Cortex of kidney (tissue), 1 donor: ENCODE results near the gene GDF7.

ENCODE experiments used
- DNase-seq: peaks from one replicate; lab custom pipeline; 2025; lab: John Stamatoyannopoulos, UW

Gene GDF7

DNA sequence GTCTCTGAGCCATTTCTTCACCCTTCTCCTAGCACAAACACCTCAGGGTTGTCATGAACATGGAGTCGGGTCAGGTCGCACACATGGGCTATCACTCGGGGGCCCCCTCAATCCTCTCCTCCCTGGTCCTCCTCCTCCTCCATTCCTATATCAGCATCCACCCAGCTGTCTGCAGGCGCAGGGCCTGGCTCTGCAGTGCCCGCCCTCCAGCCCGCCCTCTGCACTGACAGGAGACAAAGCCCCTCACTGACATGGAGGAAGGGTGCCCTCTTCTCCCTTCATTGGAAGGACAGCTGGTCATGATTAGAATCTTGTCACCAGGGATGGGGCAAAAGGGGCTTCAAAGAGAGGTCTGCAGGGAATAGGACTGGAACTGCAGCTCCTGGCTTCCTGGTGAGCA is 37.8 kb upstream of the GDF7 start:
- no peak for DNase-seq

DNA sequence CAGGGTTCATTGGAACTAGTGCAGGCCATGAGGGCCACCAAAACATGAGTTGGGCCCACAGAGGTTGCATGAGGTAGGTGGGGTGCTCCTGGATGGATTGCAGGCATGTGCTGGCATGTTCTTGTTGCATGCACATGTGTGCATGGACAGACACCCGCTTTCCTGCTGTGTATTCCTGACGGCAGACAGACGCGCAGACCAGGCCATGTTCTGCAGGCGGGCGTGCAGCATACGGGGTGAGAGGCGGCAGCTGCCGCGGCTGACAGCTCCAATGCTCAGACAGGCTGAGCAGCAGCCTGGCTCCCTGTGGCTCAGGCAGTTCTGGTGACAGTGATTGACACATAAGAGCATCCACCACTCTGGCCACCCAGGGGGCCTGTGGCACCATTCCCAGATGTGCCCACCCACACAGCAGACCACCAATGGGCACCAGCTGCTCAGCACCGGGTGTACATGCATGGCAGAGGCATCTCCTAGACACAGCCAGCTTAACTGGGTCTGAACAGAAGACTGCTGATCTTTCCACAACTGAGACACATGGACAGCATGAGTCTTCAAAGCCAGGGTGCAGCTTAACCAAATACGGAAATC is 37.3 kb upstream of the GDF7 start:
- no peak for DNase-seq

DNA sequence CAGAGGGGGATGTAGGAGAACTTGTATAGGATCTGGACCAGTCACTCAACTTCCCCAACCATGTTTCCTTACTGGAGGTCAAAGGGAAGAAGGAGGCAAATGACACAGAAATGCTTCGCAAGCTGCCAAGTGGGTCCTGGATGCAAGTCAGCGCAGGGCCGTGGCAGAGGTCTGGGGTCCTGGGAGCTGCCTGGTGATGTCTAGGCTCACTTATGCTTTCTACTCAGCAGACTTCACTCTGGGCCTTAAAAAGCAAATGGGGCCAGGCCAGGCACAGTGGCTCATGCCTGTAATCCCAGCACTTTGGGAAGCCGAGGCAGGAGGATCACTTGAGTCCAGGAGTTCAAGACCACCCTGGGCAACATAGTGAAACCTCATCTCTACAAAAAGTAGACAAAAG is 36.0 kb upstream of the GDF7 start:
- DNase-seq, result no peak

DNA sequence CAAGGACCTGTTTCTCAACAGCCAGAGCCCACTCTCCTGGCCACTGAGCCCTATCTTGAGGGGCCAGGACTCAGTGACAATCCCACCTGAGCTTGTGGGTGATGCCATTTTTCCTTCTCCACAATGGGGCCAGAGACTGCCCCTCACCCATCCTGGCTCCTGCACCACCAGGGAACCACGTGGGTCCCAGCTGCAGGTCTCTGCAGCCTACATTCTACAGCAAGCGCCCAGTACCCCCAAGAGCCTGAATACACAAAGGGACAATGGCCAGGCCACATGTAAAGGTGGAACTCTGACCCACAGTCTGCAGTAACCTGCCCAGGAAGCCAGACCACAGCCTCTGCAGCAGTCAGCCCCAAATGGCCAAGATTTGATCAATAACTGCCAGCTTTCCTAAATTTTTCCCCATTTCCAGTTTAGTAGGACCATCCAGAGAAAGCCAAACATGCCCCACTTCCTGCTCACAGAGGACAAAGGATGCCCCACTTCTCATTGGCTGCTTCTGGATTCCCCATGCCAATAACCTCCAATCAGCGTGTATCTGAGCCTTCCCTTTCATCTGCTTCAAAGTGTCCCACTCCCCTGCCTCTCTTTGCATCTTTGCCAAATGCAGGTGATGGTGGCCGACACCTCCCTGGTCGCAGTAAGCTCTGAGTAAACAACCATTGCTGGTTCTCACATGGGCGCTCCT is 35.2 kb upstream of the GDF7 start:
- DNase-seq, result no peak

DNA sequence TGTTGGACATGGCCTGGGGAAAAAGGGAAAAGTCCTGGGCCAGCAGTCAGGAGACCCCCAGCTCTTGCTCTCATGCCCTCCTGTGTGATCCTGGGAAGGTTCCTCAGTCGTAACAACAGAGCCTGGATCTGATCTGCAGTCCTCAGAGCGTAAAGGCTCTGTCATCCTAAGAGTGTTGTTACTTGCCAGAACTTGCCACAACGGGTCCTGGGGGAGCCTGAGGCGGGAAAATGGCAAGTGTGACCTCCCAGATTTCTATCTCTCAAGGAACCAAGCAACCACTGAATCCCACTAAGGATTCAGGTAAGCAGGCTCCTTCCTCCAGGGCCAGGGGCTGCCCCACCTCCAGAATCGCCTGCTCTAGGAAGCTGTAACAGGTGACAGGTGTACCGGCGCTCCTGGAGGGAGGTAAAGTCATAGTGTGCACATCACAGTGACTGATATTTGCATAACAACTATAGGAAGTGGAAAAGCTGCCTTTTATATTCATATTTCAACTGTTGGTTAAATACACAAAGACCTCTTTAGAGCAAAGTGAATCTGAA is 34.4 kb upstream of the GDF7 start:
- no peak for DNase-seq

DNA sequence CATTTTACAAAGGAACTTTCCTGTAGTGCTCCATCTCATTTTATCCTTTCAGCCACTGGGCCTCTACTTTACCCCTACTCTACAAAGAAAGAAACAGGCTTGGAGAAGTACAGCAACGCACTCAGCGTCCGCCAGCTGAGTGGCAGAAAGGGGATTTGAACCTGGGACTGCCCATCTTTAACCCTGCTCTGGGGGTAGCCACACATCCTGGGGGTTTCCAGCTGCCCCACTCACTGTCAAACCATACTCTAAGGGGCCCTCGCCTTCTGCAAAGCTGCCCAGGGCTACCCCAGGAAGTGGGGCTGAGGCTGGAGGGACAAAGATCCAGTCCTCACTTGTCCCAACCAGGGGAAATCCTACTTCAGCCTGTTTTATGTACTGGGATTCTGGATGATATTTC is 33.9 kb upstream of the GDF7 start:
- DNase-seq, result no peak

DNA sequence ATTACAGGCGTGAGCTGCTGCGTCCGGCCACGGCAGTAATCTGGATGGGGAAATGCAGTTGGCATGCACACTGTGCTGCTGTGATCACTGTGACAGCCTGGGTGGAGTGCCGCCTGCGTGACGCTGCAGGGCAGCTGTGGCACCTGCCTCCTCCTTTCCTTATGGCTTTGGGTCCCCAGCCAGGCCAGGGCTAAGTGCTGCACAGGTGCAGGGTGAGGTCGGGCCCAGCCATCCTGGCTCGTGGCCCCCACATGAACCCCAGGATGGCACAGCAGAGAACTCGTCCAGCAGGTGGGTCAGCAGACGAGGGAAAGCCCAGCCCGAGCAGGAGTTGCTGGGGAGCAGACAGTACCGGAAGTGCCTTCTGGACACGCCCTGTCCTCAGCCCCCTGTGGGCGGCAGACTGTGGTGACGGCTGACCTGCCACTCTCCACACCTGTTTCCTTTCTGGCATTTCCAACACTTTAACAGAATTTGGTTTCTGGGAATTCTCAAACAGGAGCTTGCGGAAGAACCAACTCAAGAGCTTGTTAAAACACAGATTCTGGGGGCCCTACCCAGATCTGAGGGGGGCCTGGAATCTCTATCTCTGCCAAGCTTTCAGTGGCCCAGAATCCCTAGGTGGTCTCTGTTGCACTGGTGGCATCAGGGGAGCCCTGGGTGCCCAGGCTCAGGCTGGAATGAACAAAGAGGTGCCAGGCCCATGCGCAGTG is 33.0 kb upstream of the GDF7 start:
- DNase-seq, result no peak

DNA sequence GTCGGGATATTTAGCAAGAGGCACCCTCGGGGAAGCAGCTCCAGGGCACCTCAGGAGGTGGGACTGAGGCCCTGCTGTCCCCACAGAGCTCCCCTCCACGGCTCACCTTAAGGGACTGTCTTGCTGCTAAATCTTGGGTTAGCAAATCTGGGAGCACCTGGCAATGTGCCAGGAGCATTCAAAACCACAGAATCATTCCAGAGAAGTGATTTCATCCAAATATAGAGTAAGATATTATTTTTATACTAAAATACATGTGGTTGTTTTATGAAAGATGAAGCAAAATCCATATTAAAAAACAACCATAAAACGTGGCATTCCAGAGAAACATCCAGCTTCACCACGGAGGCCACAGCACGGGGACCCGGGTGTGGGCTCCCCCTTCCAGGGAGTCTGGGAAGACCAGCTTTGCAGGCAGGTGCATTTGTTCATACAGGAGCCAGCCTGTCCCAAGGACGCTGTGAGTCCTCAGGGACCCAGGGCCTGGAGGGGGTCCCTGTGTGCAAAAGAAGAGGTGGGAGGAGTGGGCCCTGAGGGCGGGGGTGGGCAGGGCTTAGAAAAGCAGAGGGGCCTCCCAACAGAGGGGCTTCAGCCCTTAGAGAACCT is 32.3 kb upstream of the GDF7 start:
- no peak for DNase-seq

DNA sequence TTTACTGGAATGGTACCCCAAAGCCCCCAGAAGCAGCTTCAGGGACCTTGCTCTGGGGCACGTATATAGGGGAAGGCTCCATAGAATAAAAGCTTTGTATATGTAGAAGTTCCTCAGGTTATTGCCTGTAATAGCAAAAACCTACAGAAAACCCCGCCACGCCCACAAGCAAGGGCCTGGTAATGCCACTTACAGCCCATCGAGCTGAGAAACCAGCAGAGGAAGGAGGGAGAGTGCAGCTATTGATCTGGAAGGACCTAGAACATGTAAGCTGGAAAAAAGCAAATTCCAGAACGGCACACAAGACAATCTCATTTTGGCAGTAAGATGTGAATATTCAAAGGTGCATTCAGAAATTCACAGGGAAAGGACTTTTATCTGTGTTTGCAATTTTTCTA is 31.8 kb upstream of the GDF7 start:
- no peak for DNase-seq

DNA sequence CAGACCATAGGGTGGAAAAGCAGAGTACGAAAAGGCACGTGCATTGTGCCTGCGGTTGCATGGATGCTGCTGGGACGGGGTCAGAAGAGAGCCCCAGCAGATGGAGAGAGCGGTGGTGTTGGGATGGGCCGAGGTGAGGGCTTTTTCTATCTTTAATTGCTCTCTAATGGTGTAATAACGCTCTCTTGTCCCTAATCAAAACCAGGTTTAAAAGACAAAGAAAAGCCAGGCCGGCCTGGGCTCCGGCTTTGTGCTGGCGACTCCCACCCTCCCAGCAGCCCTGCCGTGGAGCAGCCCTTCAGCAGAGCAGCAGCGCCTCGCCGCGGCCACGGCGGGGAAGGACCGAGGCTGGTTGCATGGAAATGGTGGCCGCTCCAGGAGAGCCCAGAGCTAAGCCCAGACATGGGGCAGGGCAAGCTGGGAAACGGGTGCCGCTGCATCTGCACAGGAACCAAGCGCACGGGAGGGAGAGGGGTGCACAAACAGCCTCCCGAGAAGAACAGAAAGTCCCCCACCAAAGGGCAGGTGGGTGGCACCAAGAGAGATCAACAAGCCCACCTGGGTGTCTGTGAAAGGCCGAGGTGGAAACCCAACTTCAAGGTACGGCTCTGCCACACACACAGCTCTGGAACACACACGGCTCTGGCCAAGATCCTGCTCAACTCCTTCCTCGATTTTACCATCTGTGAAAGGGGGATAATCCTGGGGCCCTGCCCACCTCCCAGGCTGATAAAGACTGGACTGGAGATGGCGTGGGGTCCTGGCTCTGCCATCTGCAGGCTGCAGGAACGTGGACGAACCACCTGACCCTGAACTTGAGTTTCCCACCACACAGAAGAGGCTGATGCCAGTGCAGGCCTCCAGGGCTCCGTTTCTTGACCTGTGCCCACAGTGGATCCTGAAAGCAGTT is 31.0 kb upstream of the GDF7 start:
- DNase-seq, result no peak

DNA sequence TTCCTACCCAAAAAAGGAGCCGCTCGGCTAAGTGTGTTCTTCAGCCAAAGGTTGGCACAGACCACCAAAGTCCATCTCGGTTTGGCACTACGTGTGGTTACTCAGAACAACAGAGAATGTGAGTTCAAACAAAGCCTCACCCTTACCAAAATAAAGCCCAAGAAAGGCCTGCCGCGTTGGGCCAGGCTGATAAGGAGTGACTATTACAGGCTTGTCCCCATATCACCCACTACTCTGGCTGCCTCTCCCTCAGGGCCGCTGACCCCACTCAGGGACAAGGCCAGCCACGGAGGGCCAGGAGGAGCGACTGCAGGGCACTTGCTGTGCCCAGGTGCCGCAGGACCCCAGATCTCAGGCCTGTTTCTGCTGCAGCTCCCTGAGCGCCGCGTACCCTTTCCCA is 29.8 kb upstream of the GDF7 start:
- no peak for DNase-seq

DNA sequence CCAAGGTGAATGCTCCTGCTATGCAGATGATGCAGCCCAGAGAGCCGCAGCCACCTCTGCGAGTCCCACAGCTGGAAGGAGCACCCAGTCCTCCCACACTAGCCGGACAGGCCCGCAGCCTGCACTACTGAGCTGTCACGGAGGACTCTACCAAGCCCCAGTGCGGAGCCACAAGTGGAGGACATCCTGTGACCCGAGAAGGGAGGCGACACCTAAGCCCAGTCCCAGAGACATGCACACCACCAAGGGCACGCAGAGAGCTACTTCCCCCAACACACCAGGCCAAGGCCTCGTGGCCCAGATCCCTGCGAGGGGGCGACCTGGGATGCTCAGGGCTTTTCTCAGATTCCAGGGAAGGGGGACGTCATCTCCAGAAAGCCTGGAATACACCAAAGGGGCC is 28.9 kb upstream of the GDF7 start:
- no peak for DNase-seq

DNA sequence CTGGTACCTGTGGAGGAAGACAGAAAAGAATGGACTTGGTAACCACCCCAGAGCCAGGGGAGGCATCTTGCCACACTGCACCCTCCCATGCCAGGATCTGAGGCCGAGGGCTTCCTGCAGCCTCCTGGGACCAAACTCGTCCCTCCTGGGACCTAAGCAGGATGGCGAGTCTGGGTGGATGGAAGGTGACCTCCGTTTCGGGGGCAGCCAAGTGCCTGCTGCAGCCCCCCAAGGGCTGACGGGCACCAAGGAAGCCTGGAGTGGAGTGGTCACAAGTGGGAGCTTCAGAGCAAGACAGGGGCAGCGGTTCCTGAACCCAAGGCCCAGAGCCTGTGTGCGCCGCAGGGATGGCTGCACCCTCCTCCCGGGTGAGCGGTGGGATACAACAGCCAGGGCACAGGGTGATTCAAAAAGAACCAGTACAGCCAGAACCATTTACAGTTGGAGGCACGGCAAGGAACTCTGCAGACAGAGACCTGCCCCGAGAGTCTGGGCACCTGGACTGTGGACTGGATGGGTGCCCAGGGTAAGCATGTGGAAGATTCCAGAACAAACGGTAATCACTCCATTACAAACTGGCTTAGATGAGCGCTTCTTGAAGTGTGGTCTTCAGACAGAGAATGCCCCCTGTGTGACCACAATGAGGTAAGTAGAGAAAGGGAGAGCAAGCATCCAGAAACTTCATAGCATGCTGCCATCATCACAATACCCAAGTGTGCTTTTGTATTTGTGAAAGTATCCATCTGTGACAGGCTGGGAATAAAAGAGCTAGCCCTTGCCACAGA is 28.1 kb upstream of the GDF7 start:
- DNase-seq, result no peak

DNA sequence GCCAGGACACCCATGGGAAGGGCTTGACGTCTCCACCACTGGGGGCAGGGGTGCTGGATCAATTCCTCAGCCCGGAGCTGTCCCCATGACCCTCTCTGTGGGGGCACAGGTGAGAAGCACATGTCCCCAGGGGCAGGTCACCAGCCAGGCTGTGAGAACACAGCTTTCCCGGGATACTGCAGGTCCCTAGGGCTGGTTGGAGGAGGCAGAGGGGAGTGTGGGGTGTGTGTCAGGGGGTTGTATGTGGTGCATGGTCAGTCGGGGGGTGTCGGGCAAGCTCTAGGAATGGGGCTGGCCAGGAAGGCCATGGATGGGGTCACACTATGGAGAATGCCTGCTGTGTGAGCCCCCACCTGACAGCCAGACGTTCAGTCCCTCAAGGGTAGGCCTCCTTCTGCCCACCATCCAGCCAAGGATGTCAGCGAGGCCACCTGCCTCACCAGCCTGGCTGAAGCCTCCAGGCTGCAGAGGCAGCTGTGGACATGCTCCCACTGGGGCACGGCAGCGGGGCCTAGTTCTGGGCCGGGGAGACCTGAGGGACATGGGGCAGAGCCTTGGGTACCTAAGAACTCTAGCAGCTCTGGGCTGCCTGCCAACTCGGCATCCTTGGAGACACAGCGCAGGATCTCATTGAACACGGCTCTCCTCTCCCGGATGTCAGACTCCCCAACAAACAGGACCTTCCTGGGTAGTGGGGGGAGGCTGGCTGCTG is 26.4 kb upstream of the GDF7 start:
- no peak for DNase-seq

DNA sequence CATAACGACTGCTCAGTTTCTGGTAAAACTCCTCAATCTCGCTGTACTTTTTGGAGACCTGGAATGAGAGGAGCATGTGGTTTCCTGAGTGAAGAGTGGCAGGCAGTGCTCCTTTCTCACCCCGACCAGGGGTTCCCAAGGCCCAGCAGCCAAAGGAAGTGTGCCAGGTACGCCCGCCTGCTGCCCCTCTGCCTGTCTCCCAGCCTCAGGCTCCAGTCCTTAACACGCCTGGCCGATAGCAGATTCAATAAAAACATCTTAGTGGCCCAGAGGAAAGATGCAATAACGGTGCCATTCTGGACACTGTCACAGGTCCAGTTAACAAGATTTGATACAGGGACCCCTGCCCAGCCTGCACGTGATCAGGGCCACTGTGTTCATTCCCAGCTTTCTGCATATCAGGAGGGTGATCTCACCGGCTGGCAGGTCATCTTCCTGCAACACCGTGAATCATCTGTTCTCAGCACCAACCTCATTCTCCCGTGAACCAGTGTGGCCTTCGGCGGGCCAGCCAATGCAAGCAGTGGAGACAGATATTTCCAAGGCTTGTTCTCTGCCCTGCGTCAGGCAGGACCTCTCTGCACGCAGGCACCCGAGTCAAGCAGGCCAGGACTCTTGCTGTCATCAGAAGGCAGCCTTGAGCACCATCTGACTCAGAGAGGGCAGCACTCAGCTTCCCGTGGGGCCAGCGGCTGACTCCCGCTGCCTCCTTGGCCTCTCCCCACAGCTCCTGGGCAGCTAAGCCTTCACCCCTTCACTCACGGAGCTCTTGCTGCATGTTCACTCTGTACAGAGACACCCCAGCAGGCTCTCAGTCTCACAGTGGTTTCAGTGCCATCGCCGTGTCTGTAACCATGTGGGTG is 25.6 kb upstream of the GDF7 start:
- DNase-seq, result no peak

DNA sequence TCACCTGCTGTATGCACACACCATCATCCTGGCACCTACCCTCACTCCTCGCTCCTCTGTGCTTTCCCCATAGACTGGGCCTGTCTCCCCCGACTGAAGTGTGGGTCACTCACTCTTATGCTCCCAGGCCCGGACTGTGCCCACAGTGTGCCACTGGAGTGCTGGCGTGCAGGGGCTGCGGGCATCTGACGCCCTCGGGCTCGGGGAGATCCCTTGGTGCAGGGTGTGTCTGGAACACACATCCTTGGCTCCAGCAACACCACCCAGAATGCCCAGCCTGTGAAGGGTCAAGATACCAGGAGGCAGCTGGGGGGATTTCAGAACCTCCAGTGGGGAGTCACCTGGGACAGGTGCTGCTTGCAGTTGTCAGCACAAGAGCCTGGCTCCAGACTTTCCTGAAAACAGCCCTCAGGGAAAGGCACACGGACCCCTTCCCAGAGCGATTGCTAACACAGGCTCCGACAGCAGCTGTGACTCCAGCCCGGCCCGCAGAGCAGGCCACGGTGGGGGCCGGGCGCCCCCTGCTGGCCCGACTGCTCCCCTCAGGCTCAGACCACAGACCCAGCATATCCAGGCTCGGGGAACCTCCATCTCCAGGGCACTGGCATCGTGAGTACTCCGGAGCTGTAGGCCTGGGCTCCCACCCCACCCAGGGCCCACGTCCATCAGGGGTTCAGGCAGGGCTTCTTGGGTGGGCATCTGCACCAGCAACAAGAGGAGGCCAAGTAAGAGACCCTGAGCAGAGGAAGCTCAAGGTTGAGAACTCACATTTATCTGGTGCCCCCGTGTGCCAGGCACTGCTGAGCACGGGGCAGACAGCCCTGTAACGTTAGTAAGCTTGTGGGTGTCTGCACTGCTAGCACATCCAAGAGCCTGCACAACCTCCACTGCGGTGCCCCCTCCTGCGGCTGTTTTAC is 24.6 kb upstream of the GDF7 start:
- no peak for DNase-seq

DNA sequence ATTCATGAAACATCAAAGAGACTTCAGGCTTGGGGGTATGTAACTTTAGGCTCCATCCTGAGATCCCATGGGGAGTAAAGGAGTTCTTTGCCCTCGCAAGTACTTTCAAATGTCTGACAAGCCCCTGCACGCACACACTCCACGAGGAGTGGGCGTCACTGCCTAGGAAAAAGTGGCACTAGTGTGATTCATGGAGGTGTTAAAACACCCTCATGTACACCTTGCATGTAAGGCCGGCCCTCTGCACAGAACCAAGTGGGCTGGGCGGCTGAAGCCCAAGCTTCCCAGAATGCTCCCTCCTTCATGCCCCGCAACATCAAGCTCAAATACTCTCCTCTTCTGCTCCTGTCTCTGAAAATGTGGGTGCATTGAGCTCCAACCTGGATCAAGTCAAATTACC is 23.9 kb upstream of the GDF7 start:
- DNase-seq, result no peak

DNA sequence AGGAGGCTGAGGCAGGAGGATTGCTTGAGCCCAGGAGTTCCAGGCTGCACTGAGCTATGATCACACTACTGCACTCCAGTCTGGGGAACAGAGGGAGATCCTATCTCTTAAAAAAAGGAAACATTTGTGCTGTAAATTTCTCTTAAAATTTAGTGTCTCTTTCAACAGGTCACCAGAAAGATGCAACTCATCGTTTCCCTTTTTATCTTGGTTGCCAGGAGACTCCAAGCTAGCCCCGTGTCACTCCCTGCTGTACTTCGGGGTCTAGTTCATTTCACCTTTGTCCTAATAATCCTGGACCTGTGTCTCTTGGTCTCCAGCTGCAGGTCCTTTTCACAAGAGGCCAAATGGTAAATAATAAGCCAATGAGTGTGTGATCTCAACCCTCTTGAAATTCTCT is 23.1 kb upstream of the GDF7 start:
- no peak for DNase-seq
